ENCODE measurements around the gene ZCCHC24. TPM values are rescaled to one million over a fixed set of nuclear protein-coding genes. Genes with fewer than 3 reads are reported as not detected.

ZCCHC24 gene
- total and polyA plus RNA-seq, 2 donors (not counting 3 experiments of a cell fraction or from before 2014, with no cell fraction given): 5.2 to 8.4 TPM

DNA sequence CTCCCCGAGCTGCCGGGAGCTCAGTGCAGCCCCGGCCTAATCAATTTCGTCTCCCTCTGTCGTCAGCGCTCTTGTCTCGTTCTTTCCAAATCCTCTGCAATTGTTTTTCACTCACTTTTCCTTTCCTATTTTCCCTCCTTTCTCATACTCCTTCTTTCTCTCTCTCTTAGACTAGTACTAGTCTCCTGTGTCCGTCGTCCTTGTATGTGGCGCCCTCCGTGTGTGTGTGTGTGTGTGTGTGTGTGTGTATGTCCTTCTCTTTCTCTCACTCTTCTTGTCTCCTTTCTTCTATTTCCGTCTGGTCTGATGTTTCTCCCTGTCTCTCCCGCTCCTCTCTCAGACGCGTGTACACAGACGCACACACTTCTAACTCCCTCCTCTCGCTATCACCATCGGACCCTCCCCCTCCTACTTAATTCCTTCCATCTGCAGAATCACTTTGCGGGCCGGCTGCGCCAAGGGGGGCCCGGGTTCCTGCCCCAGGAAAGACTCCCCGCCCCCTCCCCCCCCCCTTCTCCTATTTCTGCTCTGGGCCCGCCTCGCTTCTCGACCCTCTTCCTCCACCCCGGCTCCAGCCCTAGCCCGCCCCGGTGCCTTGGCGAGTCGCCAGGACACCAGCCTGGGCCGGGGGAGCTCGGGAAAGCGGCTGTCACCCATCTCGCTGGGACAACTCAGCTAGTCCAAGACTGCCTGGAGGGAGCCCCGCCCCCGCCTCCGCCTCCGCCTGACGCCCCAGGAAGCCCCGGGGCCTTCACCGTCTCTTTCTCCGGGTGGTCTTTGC, 743 bp upstream of the ZCCHC24 start:
- H2AFZ ChIP-seq (ENCODE audit: low read depth, low read length): peak overlapping the region; percentile 99
- H3K4me3 ChIP-seq (replicated peaks in 1 of 3; ENCODE audit: insufficient read depth in 1 of 3, low read depth in 1 of 3, low read length in 3 of 3): peak overlapping the region; percentile 28 to 65 (median 64)
- peaks cover 19% of the 10 kb centered on the region for H3K4me1 ChIP-seq (ENCODE audit: control insufficient read depth, extremely low read depth, insufficient read depth, low read length)
- no TSS peak for BruUV-seq (replicated peaks)
- no peak overlapping the region for H3K27ac ChIP-seq (ENCODE audit: insufficient read depth, low read depth, low read length)
- DNase-seq (ENCODE audit: low read depth, low spot score): no peak
- ChIA-PET CTCF (interaction anchor here (0.7 to 2.7 kb wide), 6 partner anchors 15 to 125 kb away, joined by 3 to 20 read pairs (median 4); no protein-coding TSS in a partner anchor), POLR2A (no interaction called here)
- TF ChIP-seq, protein P1, sequence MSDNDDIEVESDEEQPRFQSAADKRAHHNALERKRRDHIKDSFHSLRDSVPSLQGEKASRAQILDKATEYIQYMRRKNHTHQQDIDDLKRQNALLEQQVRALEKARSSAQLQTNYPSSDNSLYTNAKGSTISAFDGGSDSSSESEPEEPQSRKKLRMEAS (IDR thresholded peaks at IDR 0.05; ENCODE audit: insufficient read depth, insufficient read length): no peak
- TF ChIP-seq, protein P2, sequence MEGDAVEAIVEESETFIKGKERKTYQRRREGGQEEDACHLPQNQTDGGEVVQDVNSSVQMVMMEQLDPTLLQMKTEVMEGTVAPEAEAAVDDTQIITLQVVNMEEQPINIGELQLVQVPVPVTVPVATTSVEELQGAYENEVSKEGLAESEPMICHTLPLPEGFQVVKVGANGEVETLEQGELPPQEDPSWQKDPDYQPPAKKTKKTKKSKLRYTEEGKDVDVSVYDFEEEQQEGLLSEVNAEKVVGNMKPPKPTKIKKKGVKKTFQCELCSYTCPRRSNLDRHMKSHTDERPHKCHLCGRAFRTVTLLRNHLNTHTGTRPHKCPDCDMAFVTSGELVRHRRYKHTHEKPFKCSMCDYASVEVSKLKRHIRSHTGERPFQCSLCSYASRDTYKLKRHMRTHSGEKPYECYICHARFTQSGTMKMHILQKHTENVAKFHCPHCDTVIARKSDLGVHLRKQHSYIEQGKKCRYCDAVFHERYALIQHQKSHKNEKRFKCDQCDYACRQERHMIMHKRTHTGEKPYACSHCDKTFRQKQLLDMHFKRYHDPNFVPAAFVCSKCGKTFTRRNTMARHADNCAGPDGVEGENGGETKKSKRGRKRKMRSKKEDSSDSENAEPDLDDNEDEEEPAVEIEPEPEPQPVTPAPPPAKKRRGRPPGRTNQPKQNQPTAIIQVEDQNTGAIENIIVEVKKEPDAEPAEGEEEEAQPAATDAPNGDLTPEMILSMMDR (IDR thresholded peaks at IDR 0.05; ENCODE audit: extremely low read depth in 1 of 2, insufficient read depth in 1 of 2, low read depth in 1 of 2, low read length in 2 of 2): no peak
- TF ChIP-seq GATA2 (IDR thresholded peaks at IDR 0.05; ENCODE audit: insufficient read depth, insufficient read length, low read depth, low read length) (no peak), POLR2A (IDR thresholded peaks at IDR 0.05; ENCODE audit: low read depth, low read length) (no peak), MYC (IDR thresholded peaks at IDR 0.05; ENCODE audit: low read depth, low read length) (no peak), EZH2 (IDR thresholded peaks at IDR 0.05; ENCODE audit: borderline replicate concordance, low read depth, low read length, severe bottlenecking) (no peak), POLR2AphosphoS5 (IDR thresholded peaks at IDR 0.05; ENCODE audit: insufficient read depth, low read depth, low read length) (no peak), FOS (IDR thresholded peaks at IDR 0.05; ENCODE audit: borderline replicate concordance, insufficient read depth, low read length) (no peak), JUN (IDR thresholded peaks at IDR 0.05; ENCODE audit: borderline replicate concordance, insufficient read depth, insufficient read length, low read depth) (no peak)
- intact Hi-C loops (cut with micrococcal nuclease): no loop called here
- dilution Hi-C loops (cut with MboI; ENCODE audit: extremely low pct_ligation_motif_present, low sequenced_read_pairs): no loop called here
- no peaks in the 10 kb centered on the region for H3K27me3 ChIP-seq (ENCODE audit: control insufficient read depth in 2 of 2, insufficient read depth in 2 of 2, low read length in 2 of 2)
- FAIRE-seq: no peak
- H3K4me2 ChIP-seq (ENCODE audit: insufficient read depth, low read length): peak overlapping the region; percentile 92
- H4K20me1 ChIP-seq (replicated peaks; ENCODE audit: control insufficient read depth, extremely low read depth, insufficient read depth, low read length): no peaks in the 10 kb centered on the region
- H3K9me3 ChIP-seq (replicated peaks; ENCODE audit: control insufficient read depth, insufficient read depth, low read length): no peaks in the 10 kb centered on the region
- no peaks in the 10 kb centered on the region for H3K9me1 ChIP-seq (replicated peaks; ENCODE audit: control insufficient read depth, extremely low read depth, insufficient read depth, low read length)
- H3K9ac ChIP-seq (replicated peaks; ENCODE audit: extremely low read depth, insufficient read depth, low read length): peak overlapping the region; percentile 67
- H3K36me3 ChIP-seq (ENCODE audit: control insufficient read depth in 2 of 2, extremely low read depth in 1 of 2, insufficient read depth in 2 of 2, low read length in 2 of 2): no peaks in the 10 kb centered on the region
- no peaks in the 10 kb centered on the region for H3K79me2 ChIP-seq (ENCODE audit: control insufficient read depth, insufficient read depth, low read length)

All from endothelial cell of umbilical vein (primary cell).